Kidney (tissue), 14 donors: ENCODE measurements around the gene P2RX4. TPM values are rescaled to one million over a fixed set of nuclear protein-coding genes. Genes with fewer than 3 reads are reported as not detected.
"Not testable (repeated sequence)": the region's sequence is repeated elsewhere in the genome, so short reads cannot be mapped to it uniquely, and the experiment has no call there.

Source experiments
- DNase-seq, 5 donors: peaks; one replicate each; pipeline ENCODE4 v3.0.0-alpha.2; 2013 to 2020
- FAIRE-seq: peaks from 2 replicates; lab custom pipeline; 2012; peaks lifted over from hg19 to GRCh38; lab: Jason Lieb, UNC
- H3K27ac ChIP-seq, 2 donors: one replicate each; pipeline ENCODE4 v1.7.0; 2013; ENCODE audit warnings: low read depth in 2 of 2, low read length in 2 of 2, inconsistent platforms in 1 of 2
- H3K27me3 ChIP-seq: one replicate; pipeline ENCODE4 v1.7.1; 2013; ENCODE audit warnings: low read length, inconsistent platforms; ENCODE audit not compliant: control insufficient read depth, insufficient read depth
- H3K36me3 ChIP-seq, 3 donors: one replicate each; pipeline versions ENCODE4 v1.7.0 to v1.7.1; 2013; ENCODE audit warnings: low read length in 3 of 3, control low read depth in 1 of 3, inconsistent platforms in 1 of 3; ENCODE audit not compliant: insufficient read depth in 3 of 3, control insufficient read depth in 2 of 3
- H3K4me1 ChIP-seq, 3 donors: one replicate each; pipeline versions ENCODE4 v1.7.0 to v1.7.1; 2013; ENCODE audit warnings: low read length in 3 of 3, inconsistent platforms in 1 of 3, low read depth in 1 of 3; ENCODE audit not compliant: control insufficient read depth in 2 of 3, insufficient read depth in 2 of 3
- H3K4me3 ChIP-seq, 3 donors: one replicate each; pipeline versions ENCODE4 v1.7.0 to v1.8.1; 2013; ENCODE audit warnings: low read length in 3 of 3, control low read depth in 1 of 3, inconsistent platforms in 1 of 3
- H3K9ac ChIP-seq, 3 donors: one replicate each; pipeline versions ENCODE4 v1.7.0 to v1.7.1; 2013; ENCODE audit warnings: low read length in 3 of 3, control low read depth in 1 of 3, inconsistent platforms in 1 of 3
- H3K9me3 ChIP-seq, 3 donors: one replicate each; pipeline versions ENCODE4 v1.7.0 to v1.7.1; 2013; ENCODE audit warnings: low read length in 3 of 3, control low read depth in 1 of 3, inconsistent platforms in 1 of 3; ENCODE audit not compliant: control insufficient read depth in 2 of 3, insufficient read depth in 1 of 3
- intact Hi-C: fragments of 100-400 bp; cut with DNase I; formaldehyde crosslinking; loops from one replicate; pipeline ENCODE4 v1.11.1; 2022
- polyA plus RNA-seq: library from polyadenylated mRNA; stranded (reverse); fragments of 350-450 nt; fragmentation: Illumina TruSeq; extraction: RNeasy Lipid Tissue Mini Kit (QIAGEN cat#74804); gene quantifications from one replicate; pipeline ENCODE4 v1.2.3, GENCODE V29; 2014; ENCODE audit warnings: low read depth, low replicate concordance; ENCODE audit not compliant: insufficient read depth
- total RNA-seq: library from RNA; stranded (reverse); fragmentation: NEBNext Ultra II Directional; extraction: Animal tissue kit (Norgen Biotek cat#: 25700); gene quantifications from one replicate; pipeline ENCODE4 v1.2.1, GENCODE V29; 2021
- TF ChIP-seq, protein P1 (sequence below): IDR thresholded peaks from 3 replicates; pipeline ENCODE4 v1.5.1; 2012; ENCODE audit warnings: mild to moderate bottlenecking, moderate library complexity, borderline replicate concordance; ENCODE audit not compliant: insufficient read depth; ENCODE audit errors: extremely low read depth
- donor health status: control.
- donor health status: control.
- donor health status: control.
- donor health status: control.
- donor health status: control.
- donor health status: DM: yes; HTN: yes; CAD: no.
- donor health status: Normal renal cell carcinoma (clear cell type).

P2RX4 gene
- total and polyA plus RNA-seq, 2 donors from 2014 or later, result 28.8 to 36.2 TPM

DNA sequence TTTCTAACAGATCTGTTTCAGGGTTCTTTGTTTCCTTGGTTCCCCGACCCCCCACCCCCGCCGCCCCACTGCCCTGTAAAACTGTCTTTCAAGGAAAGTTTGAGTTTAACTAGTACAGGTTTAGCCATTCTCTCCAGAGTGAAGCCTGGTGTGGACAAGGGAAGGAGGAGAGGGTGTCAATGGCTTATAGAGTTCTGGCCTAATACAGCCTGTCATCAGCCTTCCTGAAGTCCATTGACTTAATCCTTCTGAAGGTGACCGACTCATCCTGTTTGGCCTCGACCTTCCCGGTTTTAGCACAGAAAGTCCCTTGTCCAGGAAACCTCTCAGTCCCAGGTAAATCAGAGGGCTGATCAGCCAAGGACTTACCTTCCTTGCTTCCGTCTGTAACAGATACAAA is 11.0 kb upstream of the P2RX4 start:
- TF ChIP-seq, protein P1, sequence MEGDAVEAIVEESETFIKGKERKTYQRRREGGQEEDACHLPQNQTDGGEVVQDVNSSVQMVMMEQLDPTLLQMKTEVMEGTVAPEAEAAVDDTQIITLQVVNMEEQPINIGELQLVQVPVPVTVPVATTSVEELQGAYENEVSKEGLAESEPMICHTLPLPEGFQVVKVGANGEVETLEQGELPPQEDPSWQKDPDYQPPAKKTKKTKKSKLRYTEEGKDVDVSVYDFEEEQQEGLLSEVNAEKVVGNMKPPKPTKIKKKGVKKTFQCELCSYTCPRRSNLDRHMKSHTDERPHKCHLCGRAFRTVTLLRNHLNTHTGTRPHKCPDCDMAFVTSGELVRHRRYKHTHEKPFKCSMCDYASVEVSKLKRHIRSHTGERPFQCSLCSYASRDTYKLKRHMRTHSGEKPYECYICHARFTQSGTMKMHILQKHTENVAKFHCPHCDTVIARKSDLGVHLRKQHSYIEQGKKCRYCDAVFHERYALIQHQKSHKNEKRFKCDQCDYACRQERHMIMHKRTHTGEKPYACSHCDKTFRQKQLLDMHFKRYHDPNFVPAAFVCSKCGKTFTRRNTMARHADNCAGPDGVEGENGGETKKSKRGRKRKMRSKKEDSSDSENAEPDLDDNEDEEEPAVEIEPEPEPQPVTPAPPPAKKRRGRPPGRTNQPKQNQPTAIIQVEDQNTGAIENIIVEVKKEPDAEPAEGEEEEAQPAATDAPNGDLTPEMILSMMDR, result no peak
- Histone ChIP-seq H3K4me1 (no peaks in the 10 kb centered on the region), H3K4me3 (no peak overlapping the region), H3K9ac (no peak overlapping the region), H3K36me3 (no peaks in the 10 kb centered on the region), H3K27me3 (no peaks in the 10 kb centered on the region), H3K27ac (no peak overlapping the region), H3K9me3 (no peaks in the 10 kb centered on the region)
- DNase-seq (no peak), FAIRE-seq (no peak)
- intact Hi-C loops, result no loop called here

DNA sequence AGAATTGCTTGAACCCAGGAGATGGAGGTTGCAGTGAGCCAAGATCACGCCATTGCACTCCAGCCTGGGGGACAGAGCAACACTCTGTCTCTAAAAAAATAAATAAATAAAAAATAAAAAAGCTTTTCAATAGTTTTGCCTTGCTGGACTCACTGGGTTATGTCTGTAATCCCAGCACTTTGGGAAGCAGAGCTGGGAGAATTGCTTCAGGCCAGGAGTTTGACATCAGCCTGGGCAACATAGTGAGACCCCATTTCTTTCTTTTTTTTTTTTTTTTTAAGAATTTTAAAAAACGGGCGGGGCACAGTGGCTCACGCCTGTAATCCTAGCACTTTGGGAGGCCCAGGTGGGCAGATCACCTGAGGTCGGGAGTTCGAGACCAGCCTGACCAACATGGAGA is 8.8 kb upstream of the P2RX4 start:
- H3K27ac ChIP-seq, intact Hi-C loops, FAIRE-seq, H3K4me1 ChIP-seq, H3K9ac ChIP-seq, H3K27me3 ChIP-seq, H3K36me3 ChIP-seq, H3K4me3 ChIP-seq, DNase-seq, H3K9me3 ChIP-seq: not testable (repeated sequence)

DNA sequence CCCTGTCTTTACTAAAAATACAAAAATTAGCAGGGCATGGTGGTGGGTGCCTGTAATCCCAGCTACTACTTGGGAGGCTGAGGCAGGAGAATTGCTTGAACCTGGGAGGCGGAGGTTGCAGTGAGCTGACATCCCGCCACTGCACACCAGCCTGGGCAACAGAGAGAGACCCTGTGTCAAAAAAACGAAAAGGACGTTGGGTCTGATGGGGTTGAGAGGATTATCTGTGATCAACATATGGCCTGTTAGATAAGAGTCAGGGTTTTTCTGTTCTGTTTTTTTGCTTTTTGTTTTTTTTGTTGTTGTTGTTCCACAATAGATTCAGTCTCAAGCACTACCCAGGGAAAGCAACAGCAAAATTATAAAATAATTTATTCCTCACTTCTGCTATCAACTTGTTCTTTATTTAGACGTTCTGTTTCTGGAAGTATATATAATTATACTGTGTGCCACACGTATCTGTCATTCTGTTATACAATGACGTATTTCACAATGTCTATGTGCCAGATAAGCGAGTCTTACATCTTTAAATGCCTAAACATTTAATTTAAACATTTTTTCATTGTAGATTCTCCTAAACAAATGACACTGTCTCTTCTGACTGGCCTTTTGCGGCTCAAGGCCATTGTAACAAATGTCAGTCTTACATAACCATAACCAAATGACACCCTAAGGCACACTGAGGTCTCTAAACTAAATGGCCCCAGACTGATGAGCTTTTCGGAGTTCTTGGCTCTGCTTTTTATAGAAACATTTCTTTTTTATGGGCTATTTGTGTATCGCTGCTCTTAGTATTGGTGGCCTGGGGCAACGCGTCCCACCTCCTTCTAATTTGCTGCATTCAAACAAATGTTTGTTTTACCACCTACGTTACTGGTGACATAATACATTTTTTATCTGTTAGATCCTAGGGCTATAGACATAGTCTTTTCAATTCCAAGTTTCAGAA is 7.2 kb upstream of the P2RX4 start:
- DNase-seq (no peak), FAIRE-seq (no peak)
- Histone ChIP-seq H3K9me3 (no peaks in the 10 kb centered on the region), H3K36me3 (no peaks in the 10 kb centered on the region), H3K9ac (no peak overlapping the region), H3K27ac (no peak overlapping the region), H3K27me3 (no peaks in the 10 kb centered on the region), H3K4me1 (no peaks in the 10 kb centered on the region), H3K4me3 (no peak overlapping the region)
- TF ChIP-seq, protein P1, result no peak
- intact Hi-C loops, result no loop called here

DNA sequence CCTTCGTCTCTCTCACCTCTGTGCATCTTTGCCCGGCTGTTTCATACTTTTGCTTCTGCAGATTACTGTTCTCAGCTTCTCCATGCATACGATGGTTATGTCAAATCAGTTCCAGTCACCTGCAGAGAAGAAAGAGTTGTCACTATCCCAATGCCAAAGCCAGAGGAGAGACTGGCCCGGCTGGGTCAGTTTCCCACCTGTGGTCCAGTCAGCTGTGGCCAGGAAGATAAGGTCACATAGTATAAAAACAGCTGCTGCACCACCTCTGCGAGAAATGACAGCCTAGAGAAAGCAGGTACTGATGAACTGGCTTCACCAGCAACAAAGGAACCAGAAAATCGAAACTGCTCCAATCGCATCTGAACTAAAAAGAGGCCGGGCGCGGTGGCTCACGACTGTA is 6.4 kb upstream of the P2RX4 start:
- intact Hi-C loops, result no loop called here
- H3K9me3 ChIP-seq, result no peaks in the 10 kb centered on the region
- TF ChIP-seq, protein P1, result no peak
- no peak overlapping the region for H3K4me3 ChIP-seq
- no peak overlapping the region for H3K27ac ChIP-seq
- no peak for DNase-seq
- H3K4me1 ChIP-seq, result no peaks in the 10 kb centered on the region
- H3K36me3 ChIP-seq, result no peaks in the 10 kb centered on the region
- FAIRE-seq, result no peak
- no peaks in the 10 kb centered on the region for H3K27me3 ChIP-seq
- no peak overlapping the region for H3K9ac ChIP-seq
